Measurements from ENCODE around the gene KCNT2. TPM values are rescaled to one million over a fixed set of nuclear protein-coding genes. Genes with fewer than 3 reads are reported as not detected.

Gene KCNT2
- total RNA-seq, 5 donors from 2014 or later (not counting 1 experiment from before 2014, with no cell fraction given), result 0.07 TPM; not detected in 4

- Mint-ChIP-seq H3K4me3 (no peak overlapping the region), H3K9me3 (no peaks in the 10 kb centered on the region), H3K27ac (no peak overlapping the region), H3K4me1 (no peaks in the 10 kb centered on the region), H3K36me3 (no peaks in the 10 kb centered on the region), H3K27me3 (no peaks in the 10 kb centered on the region)
- Histone ChIP-seq H3K4me3 (ENCODE audit: control insufficient read depth in 1 of 2, extremely low read depth in 1 of 2, low read length in 1 of 2) (no peak overlapping the region), H3K4me1 (ENCODE audit: control insufficient read depth in 1 of 2, extremely low read depth in 1 of 2, insufficient read depth in 2 of 2, low read length in 2 of 2) (no peaks in the 10 kb centered on the region), H3K36me3 (ENCODE audit: control insufficient read depth in 2 of 2, extremely low read depth in 1 of 2, insufficient read depth in 1 of 2, low read length in 1 of 2) (no peaks in the 10 kb centered on the region), H3K27me3 (replicated peaks in 1 of 2; ENCODE audit: control insufficient read depth in 2 of 2, extremely low read depth in 1 of 2, insufficient read depth in 2 of 2, low read length in 1 of 2) (no peaks in the 10 kb centered on the region), H3K9me3 (no peaks in the 10 kb centered on the region), H3K27ac (ENCODE audit: low read length) (no peak overlapping the region)
- ATAC-seq (replicated peaks in 1 of 4) (no peak), DNase-seq (no peak)
- whole genome bisulfite sequencing (ENCODE audit: insufficient coverage), result 100% methylated on average over 1 of the region's 1 CpG
- ChIA-PET CTCF (no interaction called here), POLR2A (no interaction called here)
These were observed 141.6 kb downstream of the KCNT2 start for GRCh38 chr1:196466654-196467053.

DNA sequence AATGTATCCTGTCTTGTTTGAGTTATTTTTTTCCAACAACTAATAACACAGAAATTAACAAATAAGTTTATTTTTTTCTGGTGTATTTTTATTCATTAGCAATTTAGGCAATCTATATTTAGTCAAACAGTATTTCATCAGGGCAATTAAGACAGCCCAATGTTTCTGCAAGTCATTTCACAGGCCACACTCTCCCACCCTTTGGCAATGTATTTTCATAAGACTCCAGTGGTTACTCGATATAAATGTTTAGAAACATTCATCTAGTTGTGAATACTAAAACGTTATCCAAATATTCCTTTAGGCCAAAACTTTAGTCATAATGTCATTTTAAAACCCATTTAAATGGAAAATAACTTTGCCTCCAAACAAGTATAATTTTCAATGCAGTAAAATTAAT lies 142.1 kb downstream of the KCNT2 start:
- POLR2A ChIA-PET, result no interaction called here
- no peaks in the 10 kb centered on the region for H3K9me3 Mint-ChIP-seq
- no peak overlapping the region for H3K27ac ChIP-seq (ENCODE audit: low read length)
- no peaks in the 10 kb centered on the region for H3K9me3 ChIP-seq
- H3K27me3 ChIP-seq (replicated peaks in 1 of 2; ENCODE audit: control insufficient read depth in 2 of 2, extremely low read depth in 1 of 2, insufficient read depth in 2 of 2, low read length in 1 of 2), result no peaks in the 10 kb centered on the region
- no peaks in the 10 kb centered on the region for H3K36me3 Mint-ChIP-seq
- no peak overlapping the region for H3K4me3 ChIP-seq (ENCODE audit: control insufficient read depth in 1 of 2, extremely low read depth in 1 of 2, low read length in 1 of 2)
- no peaks in the 10 kb centered on the region for H3K27me3 Mint-ChIP-seq
- H3K4me1 Mint-ChIP-seq, result no peaks in the 10 kb centered on the region
- no peaks in the 10 kb centered on the region for H3K36me3 ChIP-seq (ENCODE audit: control insufficient read depth in 2 of 2, extremely low read depth in 1 of 2, insufficient read depth in 1 of 2, low read length in 1 of 2)
- ATAC-seq (replicated peaks in 1 of 4) (no peak), DNase-seq (no peak)
- WGBS (ENCODE audit: insufficient coverage), result no CpG with 5 or more reads among the region's 2 CpGs
- no peak overlapping the region for H3K27ac Mint-ChIP-seq
- H3K4me1 ChIP-seq (ENCODE audit: control insufficient read depth in 1 of 2, extremely low read depth in 1 of 2, insufficient read depth in 2 of 2, low read length in 2 of 2), result no peaks in the 10 kb centered on the region
- H3K4me3 Mint-ChIP-seq, result no peak overlapping the region
- CTCF ChIA-PET, result no interaction called here

DNA sequence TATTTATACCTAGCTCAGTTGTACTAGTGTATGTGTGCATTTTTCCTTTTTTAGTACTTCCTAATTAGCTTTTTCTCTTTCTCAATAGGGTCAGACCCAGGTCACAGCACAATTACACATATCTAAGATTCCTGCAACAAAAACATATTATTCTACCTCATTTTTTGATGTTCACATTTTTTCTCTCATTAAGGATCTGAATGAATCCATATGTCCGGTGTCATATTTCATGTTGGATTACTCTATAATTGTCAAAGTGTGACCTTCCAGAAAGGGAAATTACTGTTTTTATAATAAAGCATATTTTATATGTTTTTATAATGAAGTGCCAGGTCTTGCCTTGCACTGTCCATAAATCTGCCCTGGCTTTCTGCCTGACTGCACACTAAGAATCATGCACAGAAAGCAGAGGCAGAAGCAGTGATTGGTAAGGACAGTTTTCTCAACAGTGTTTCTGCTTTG lies 143.7 kb downstream of the KCNT2 start:
- H3K4me1 Mint-ChIP-seq, result no peaks in the 10 kb centered on the region
- POLR2A ChIA-PET, result interaction anchor here in 1 of 2 donors (0.6 kb wide), 1 partner anchor 9 kb away, joined by 3 read pairs; no protein-coding TSS in a partner anchor
- H3K4me3 Mint-ChIP-seq, result no peak overlapping the region
- no peaks in the 10 kb centered on the region for H3K27me3 ChIP-seq (replicated peaks in 1 of 2; ENCODE audit: control insufficient read depth in 2 of 2, extremely low read depth in 1 of 2, insufficient read depth in 2 of 2, low read length in 1 of 2)
- no peak overlapping the region for H3K4me3 ChIP-seq (ENCODE audit: control insufficient read depth in 1 of 2, extremely low read depth in 1 of 2, low read length in 1 of 2)
- ATAC-seq (replicated peaks in 1 of 4) (no peak), DNase-seq (no peak)
- no peak overlapping the region for H3K27ac ChIP-seq (ENCODE audit: low read length)
- CTCF ChIA-PET, result no interaction called here
- no peak overlapping the region for H3K27ac Mint-ChIP-seq
- no peaks in the 10 kb centered on the region for H3K36me3 Mint-ChIP-seq
- H3K4me1 ChIP-seq (ENCODE audit: control insufficient read depth in 1 of 2, extremely low read depth in 1 of 2, insufficient read depth in 2 of 2, low read length in 2 of 2), result no peaks in the 10 kb centered on the region
- H3K36me3 ChIP-seq (ENCODE audit: control insufficient read depth in 2 of 2, extremely low read depth in 1 of 2, insufficient read depth in 1 of 2, low read length in 1 of 2), result no peaks in the 10 kb centered on the region
- H3K9me3 ChIP-seq, result no peaks in the 10 kb centered on the region
- no peaks in the 10 kb centered on the region for H3K27me3 Mint-ChIP-seq
- H3K9me3 Mint-ChIP-seq, result no peaks in the 10 kb centered on the region
- no CpG with 5 or more reads among the region's 1 CpG for WGBS (ENCODE audit: insufficient coverage)

GRCh38 chr1:196462086-196462485 lies 146.2 kb downstream of the KCNT2 start:
- no peak for DNase-seq
- no peaks in the 10 kb centered on the region for H3K36me3 Mint-ChIP-seq
- no peaks in the 10 kb centered on the region for H3K9me3 Mint-ChIP-seq
- no peak for ATAC-seq (replicated peaks in 1 of 4)
- no peaks in the 10 kb centered on the region for H3K36me3 ChIP-seq (ENCODE audit: control insufficient read depth in 2 of 2, extremely low read depth in 1 of 2, insufficient read depth in 1 of 2, low read length in 1 of 2)
- POLR2A ChIA-PET, result no interaction called here
- no peaks in the 10 kb centered on the region for H3K4me1 ChIP-seq (ENCODE audit: control insufficient read depth in 1 of 2, extremely low read depth in 1 of 2, insufficient read depth in 2 of 2, low read length in 2 of 2)
- no peaks in the 10 kb centered on the region for H3K27me3 Mint-ChIP-seq
- H3K27ac Mint-ChIP-seq, result no peak overlapping the region
- H3K4me1 Mint-ChIP-seq, result no peaks in the 10 kb centered on the region
- H3K27me3 ChIP-seq (replicated peaks in 1 of 2; ENCODE audit: control insufficient read depth in 2 of 2, extremely low read depth in 1 of 2, insufficient read depth in 2 of 2, low read length in 1 of 2), result no peaks in the 10 kb centered on the region
- WGBS (ENCODE audit: insufficient coverage), result 92% methylated on average over 2 of the region's 2 CpGs
- CTCF ChIA-PET, result no interaction called here
- no peak overlapping the region for H3K27ac ChIP-seq (ENCODE audit: low read length)
- no peak overlapping the region for H3K4me3 ChIP-seq (ENCODE audit: control insufficient read depth in 1 of 2, extremely low read depth in 1 of 2, low read length in 1 of 2)
- H3K9me3 ChIP-seq, result no peaks in the 10 kb centered on the region
- H3K4me3 Mint-ChIP-seq, result no peak overlapping the region

DNA sequence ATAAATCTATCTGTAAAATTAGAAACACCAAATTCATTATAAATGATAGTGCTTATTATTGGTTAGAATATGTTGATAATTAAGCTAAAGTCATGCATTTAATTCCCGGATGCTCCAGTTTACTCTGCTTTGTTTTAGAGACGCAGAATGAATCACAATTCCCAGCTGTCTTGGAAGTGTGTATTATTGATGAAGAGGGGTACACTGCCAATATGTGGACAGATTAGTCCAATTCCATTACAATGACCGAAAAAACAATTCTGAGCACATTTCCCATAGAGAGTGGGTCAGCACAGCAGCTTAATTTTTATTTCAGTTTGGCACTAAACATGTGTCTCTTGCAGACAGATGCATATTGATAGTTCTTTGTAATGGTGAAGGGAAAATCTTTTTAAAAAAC lies 146.7 kb downstream of the KCNT2 start:
- Mint-ChIP-seq H3K4me3 (no peak overlapping the region), H3K4me1 (no peaks in the 10 kb centered on the region), H3K27ac (no peak overlapping the region), H3K9me3 (no peaks in the 10 kb centered on the region), H3K36me3 (no peaks in the 10 kb centered on the region), H3K27me3 (no peaks in the 10 kb centered on the region)
- Histone ChIP-seq H3K9me3 (no peaks in the 10 kb centered on the region), H3K4me3 (ENCODE audit: control insufficient read depth in 1 of 2, extremely low read depth in 1 of 2, low read length in 1 of 2) (no peak overlapping the region), H3K36me3 (ENCODE audit: control insufficient read depth in 2 of 2, extremely low read depth in 1 of 2, insufficient read depth in 1 of 2, low read length in 1 of 2) (no peaks in the 10 kb centered on the region), H3K4me1 (ENCODE audit: control insufficient read depth in 1 of 2, extremely low read depth in 1 of 2, insufficient read depth in 2 of 2, low read length in 2 of 2) (no peaks in the 10 kb centered on the region), H3K27me3 (replicated peaks in 1 of 2; ENCODE audit: control insufficient read depth in 2 of 2, extremely low read depth in 1 of 2, insufficient read depth in 2 of 2, low read length in 1 of 2) (no peaks in the 10 kb centered on the region), H3K27ac (ENCODE audit: low read length) (no peak overlapping the region)
- ChIA-PET POLR2A (no interaction called here), CTCF (no interaction called here)
- DNase-seq, result no peak
- no CpG with 5 or more reads among the region's 3 CpGs for WGBS (ENCODE audit: insufficient coverage)
- no peak for ATAC-seq (replicated peaks in 1 of 4)

DNA sequence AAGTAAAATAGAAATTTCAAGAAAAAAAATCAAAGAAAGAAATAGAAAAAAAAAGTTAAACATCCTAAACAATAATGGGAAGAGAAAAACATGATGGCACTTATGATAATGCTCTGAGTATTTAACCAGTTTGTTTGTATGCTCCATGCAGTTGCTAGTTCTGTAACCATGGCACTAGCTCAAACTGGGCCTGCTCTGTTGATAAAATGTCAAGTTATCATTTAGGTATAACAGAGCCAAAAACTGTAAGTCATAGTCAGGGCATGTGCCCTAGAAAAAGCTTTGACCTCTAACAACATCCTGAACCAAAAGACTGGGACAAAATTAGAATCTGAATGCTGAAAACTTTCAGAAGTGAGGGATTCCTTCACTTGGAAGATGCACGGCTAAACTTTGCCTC lies 148.9 kb downstream of the KCNT2 start:
- Histone ChIP-seq H3K9me3 (no peaks in the 10 kb centered on the region), H3K36me3 (ENCODE audit: control insufficient read depth in 2 of 2, extremely low read depth in 1 of 2, insufficient read depth in 1 of 2, low read length in 1 of 2) (no peaks in the 10 kb centered on the region), H3K27me3 (replicated peaks in 1 of 2; ENCODE audit: control insufficient read depth in 2 of 2, extremely low read depth in 1 of 2, insufficient read depth in 2 of 2, low read length in 1 of 2) (no peaks in the 10 kb centered on the region), H3K27ac (ENCODE audit: low read length) (no peak overlapping the region), H3K4me3 (ENCODE audit: control insufficient read depth in 1 of 2, extremely low read depth in 1 of 2, low read length in 1 of 2) (no peak overlapping the region), H3K4me1 (ENCODE audit: control insufficient read depth in 1 of 2, extremely low read depth in 1 of 2, insufficient read depth in 2 of 2, low read length in 2 of 2) (no peaks in the 10 kb centered on the region)
- CTCF ChIA-PET, result interaction anchor here in 1 of 2 donors (0.8 kb wide), 1 partner anchor 13 kb away, joined by 3 read pairs; no protein-coding TSS in a partner anchor
- Mint-ChIP-seq H3K9me3 (peaks cover 0 to 6% (median 0%) of the 10 kb centered on the region in 3 donors), H3K4me1 (no peaks in the 10 kb centered on the region), H3K27me3 (peaks cover 0 to 9% of the 10 kb centered on the region in 2 donors), H3K27ac (no peak overlapping the region), H3K4me3 (no peak overlapping the region), H3K36me3 (no peaks in the 10 kb centered on the region)
- POLR2A ChIA-PET, result no interaction called here
- no peak for DNase-seq
- ATAC-seq (replicated peaks in 1 of 4), result no peak
- 100% methylated on average over 1 of the region's 1 CpG for WGBS (ENCODE audit: insufficient coverage)

DNA sequence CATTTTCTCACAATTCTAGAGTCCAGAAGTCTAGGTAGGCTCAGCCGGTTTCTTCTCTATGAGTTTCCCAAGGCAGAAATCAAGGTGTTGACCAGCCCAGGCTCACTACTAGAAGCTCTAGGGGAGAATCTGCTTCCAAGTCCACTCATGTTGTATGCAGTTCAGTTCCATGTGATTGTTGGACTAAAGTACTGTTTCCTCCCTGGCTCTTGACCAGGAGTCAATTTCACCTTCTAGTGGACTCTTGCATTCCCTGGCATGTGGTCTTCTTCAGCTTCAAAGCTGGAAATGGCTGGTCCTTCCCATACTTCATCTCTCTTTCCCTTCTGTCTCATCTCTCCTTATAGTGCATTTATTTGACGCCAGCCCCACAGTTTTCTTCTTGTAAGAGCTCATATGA lies 153.4 kb downstream of the KCNT2 start:
- no peaks in the 10 kb centered on the region for H3K36me3 ChIP-seq (ENCODE audit: control insufficient read depth in 2 of 2, extremely low read depth in 1 of 2, insufficient read depth in 1 of 2, low read length in 1 of 2)
- H3K4me3 ChIP-seq (ENCODE audit: control insufficient read depth in 1 of 2, extremely low read depth in 1 of 2, low read length in 1 of 2), result no peak overlapping the region
- no peak overlapping the region for H3K4me3 Mint-ChIP-seq
- H3K27ac ChIP-seq (ENCODE audit: low read length), result no peak overlapping the region
- H3K36me3 Mint-ChIP-seq, result no peaks in the 10 kb centered on the region
- H3K9me3 ChIP-seq, result no peaks in the 10 kb centered on the region
- POLR2A ChIA-PET, result no interaction called here
- no peaks in the 10 kb centered on the region for H3K4me1 ChIP-seq (ENCODE audit: control insufficient read depth in 1 of 2, extremely low read depth in 1 of 2, insufficient read depth in 2 of 2, low read length in 2 of 2)
- 88% methylated on average over 1 of the region's 2 CpGs for WGBS (ENCODE audit: insufficient coverage)
- peaks cover 0 to 6% (median 0%) of the 10 kb centered on the region in 3 donors for H3K9me3 Mint-ChIP-seq
- DNase-seq (no peak), ATAC-seq (replicated peaks in 1 of 4) (no peak)
- no peaks in the 10 kb centered on the region for H3K4me1 Mint-ChIP-seq
- H3K27me3 ChIP-seq (replicated peaks in 1 of 2; ENCODE audit: control insufficient read depth in 2 of 2, extremely low read depth in 1 of 2, insufficient read depth in 2 of 2, low read length in 1 of 2), result no peaks in the 10 kb centered on the region
- H3K27me3 Mint-ChIP-seq, result peaks cover 0 to 9% of the 10 kb centered on the region in 2 donors
- CTCF ChIA-PET, result no interaction called here
- H3K27ac Mint-ChIP-seq, result no peak overlapping the region

Data from T-cell (primary cell).